ENCODE data around the gene KLK12.
"Not testable (repeated sequence)": the region's sequence is repeated elsewhere in the genome, so short reads cannot be mapped to it uniquely, and the experiment has no call there.

KLK12 gene

GRCh38 chr19:51014242-51014641, 20.6 kb downstream of the KLK12 start:
- DNase-seq = no peak

GRCh38 chr19:51012661-51013190, 22.1 kb downstream of the KLK12 start:
- no peak for DNase-seq

DNA sequence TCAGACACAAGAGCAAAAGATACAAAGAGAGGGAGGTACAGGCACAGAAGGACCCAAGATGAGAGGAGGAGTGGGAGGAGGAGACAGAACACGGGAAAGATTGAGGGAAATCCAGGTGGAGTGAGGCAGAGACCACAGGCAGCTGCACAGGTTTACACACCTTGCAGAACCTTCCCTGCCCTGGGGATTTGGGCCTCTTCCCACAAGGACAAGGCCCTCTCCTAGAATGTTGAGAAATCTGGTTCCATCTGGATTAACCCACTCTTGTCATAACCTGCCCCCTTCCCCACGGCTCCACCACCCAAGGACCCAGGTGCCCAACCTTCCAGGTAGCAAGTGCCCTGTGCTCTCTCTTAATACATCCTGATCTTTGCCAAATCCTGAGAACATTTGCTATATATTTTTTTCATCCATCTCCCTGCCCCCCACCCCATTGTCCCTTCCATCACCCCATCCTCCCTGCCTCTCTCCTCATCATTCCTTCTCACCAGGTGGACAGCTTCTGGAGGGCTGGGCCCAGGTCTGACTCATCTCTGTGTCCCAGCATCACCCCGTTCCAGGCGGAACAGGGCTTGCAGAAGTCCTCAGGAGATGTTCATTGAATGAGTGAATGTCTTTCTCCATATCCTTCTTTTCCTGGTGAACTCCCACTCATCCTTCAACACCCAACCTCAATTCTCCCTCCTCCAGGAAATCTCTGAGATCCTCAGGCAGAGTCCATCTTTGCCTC, 24.6 kb downstream of the KLK12 start:
- DNase-seq = no peak

DNA sequence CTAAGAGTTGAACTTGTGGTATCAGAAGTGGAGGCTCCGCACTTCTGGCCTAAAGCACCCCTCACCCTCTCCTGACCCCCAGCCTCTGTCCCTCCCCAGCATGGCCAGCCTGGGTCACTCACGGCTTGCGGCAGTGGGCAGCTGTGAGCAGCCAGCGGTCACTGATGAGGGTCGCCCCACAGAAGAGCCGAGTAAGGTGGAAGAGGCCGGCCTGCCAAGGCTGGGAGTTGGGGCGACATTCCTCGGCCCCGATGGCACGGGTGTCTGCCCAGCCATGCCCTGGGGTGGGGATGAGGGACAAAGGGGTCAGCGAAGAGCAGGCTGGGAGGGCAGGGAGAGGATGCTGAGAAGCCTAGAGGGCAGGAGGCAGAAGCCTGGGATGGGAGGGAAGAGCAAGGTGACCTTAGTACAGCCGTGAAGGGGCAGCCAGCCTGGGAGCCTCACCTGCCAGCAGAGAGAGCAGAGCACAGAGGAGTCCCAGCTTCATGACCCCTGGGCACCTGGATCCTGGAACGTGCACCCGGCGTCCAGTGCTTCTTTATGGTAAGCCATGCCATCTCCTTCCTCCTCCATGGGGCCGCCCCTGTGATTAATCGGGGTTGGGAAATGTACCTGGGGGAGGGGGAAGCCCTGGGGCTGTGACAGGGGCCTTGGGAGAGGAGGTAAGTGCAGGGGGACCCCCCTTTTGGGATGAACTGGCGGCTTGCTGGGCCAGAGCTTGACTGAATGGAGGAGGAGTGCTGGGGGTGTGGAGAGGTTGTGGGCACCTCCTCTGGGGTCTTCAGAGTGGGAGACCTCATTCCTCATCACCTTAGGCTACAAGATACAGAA, 25.5 kb downstream of the KLK12 start:
- no peak for DNase-seq

DNA sequence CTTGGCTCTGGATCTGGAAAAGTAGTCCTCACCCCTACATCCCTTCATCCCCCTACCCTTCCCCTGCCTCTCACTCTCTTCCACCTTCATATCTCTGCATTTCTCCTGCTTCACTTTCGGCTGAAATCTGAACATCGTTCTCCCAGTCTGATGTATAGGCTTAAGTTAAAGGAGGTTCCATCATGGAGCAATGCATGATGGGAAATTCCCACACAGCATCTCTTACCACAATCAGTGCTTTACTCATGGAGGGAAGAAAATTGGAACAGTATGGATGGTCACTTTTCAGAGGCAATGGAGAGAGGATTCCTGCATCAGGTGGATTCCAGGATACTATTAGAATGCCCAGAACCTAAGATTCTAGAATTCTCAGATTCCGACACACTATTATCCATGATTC, 27.3 kb downstream of the KLK12 start:
- DNase-seq = no peak

- no peak for DNase-seq
Observed at GRCh38 chr19:51006406-51006805, 28.4 kb downstream of the KLK12 start.

GRCh38 chr19:51005248-51005647, 29.6 kb downstream of the KLK12 start:
- no peak for DNase-seq

DNA sequence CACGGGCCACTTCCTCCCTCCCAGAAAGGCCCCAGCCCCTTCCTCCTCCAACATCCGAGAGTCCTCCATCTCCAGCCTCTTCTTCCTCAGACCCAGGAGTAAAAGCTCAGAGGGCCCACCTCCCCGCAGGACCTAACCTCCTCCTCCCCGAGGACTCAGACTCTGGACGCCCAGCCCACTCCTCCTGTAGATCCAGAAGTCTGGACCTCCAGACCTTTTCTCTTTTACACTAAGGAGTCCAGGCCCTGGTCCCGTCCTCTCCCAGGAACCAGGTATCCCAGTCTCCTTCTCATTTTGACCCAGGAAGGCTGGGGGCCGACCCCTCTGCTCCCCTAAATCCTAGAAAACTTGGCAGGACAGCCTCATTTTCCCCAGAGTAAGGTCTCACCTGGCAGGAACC, 31.5 kb downstream of the KLK12 start:
- no peak for DNase-seq

DNA sequence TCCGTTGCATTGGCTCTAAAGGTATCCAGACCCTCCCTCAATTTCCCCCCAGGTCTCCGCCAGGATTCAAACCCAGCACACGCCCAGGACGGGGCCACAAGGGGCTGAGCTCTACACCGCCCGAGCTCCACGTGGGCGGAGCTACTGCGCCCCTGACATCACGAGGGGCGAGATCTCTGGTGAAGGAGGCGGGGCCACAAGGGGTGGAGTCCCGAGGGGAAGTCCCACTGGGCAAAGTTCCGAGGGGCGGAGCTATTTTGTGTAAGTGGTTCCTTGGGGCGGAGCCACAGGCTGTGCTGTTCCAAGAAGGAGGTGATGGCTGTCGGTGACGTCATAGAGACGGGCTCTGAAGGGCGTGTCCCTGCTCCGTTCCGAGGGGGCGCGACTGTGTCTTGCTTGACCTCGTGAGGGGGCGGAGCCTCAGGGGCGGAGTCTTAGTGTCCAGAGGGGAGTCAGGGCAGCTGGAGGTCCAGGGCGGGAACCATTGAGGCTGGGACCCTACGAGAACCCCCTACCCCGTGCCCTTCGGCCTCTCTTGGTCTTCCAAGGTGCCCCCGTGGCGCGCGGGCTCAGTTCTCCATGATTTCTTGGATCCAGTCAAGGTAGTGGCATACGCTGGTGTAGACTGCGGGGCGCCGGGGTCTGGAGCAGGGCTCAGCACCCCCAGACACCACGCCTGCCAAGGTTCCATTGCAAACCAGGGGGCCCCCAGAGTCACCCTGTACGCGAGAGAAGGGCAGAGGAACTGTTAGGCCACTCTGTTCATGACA, 32.1 kb downstream of the KLK12 start:
- DNase-seq = no peak

- no peak for DNase-seq
Observed at GRCh38 chr19:51002089-51002532, 32.7 kb downstream of the KLK12 start.

DNA sequence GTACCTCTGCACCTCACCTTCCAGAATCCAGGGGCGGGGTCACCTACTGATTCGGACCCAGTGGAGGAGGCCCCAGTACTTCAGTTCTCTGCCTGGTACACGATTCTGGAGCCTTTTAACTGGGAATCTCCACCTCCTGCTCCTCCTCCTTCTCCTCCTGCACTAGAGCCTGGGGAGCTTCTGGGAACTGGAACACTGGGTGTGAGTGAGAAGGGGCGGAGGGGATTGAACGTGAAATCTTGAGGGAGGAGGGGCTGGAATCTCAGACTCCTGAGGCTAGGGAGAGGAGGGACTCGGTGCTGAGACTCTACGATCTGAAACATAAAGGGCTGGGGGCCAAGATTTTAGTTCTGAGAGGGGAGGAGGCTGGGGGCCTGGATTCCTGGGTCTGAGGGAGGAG, 33.3 kb downstream of the KLK12 start, which contains the start of gene KLK8:
Gene KLK8 (minus strand): TSS at position 90 of the 400 bp plus-strand sequence. CDS start 437 bp downstream, outside the sequence.
- no peak for DNase-seq

DNA sequence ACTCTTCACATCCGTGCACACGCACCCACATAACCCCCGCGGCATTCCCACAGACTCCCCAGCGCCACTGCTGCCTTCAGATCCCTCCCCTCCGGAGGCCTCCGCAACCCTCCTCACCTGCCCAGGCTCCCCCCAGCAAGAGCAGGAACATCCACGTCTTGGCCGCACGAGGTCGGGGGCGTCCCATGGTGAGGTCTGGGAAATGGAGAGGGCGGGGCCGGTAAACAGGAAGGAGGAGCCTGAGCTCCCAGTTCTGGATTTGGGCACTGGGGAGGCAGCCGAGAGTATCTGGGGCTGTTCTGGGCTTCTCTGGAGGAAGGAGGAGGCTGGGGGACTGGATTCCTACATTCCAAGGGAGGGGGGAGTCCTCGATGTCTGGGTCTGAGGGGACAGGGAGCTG, 33.8 kb downstream of the KLK12 start:
- no peak for DNase-seq

- no peak for DNase-seq
Observed at GRCh38 chr19:51000426-51000825, 34.4 kb downstream of the KLK12 start.

DNA sequence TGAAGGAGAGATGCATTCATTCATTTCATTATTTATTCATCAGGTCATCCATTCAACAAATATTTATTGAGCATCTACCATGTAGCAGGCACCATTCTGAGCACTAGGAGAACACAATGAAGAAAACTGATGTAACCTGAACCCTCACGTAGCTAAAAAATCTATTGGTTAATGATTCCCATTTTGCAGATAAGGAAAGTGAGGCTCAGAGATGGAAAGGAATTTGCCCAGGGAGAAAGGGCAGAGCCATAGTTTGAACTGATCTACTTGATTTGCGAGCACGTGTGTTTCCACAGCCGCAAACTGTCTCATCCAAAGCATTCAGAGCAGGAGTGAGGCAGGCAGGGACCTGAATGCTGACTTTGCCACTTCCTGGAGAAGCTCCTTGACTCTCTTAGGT, 36.1 kb downstream of the KLK12 start:
- DNase-seq = no peak

DNA sequence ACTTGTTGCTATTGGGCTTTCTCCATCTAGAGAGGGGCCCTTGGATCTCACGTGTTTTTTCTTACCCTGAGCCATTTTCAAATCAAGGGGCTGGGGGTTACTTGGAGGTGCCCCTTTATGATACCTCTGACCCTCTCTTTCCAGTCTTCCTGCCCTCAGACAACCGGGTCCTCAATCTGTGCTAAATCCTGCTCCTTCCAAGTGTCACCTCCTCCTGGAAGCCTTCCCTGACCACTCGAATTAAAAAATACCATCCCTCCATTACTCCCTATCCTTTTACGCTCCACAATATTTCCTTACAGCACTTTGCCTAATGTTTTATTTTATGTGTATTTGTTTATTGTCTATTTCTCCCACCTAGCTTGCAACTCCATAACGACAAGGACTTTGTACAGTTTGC, 36.7 kb downstream of the KLK12 start:
- DNase-seq = no peak

GRCh38 chr19:50994129-50994528, 40.7 kb downstream of the KLK12 start:
- no peak for DNase-seq

- DNase-seq = no peak
Observed at GRCh38 chr19:50992666-50993035, 42.2 kb downstream of the KLK12 start.

- not testable (repeated sequence) for DNase-seq
Observed at GRCh38 chr19:50984416-50984815, 50.4 kb downstream of the KLK12 start.

DNA sequence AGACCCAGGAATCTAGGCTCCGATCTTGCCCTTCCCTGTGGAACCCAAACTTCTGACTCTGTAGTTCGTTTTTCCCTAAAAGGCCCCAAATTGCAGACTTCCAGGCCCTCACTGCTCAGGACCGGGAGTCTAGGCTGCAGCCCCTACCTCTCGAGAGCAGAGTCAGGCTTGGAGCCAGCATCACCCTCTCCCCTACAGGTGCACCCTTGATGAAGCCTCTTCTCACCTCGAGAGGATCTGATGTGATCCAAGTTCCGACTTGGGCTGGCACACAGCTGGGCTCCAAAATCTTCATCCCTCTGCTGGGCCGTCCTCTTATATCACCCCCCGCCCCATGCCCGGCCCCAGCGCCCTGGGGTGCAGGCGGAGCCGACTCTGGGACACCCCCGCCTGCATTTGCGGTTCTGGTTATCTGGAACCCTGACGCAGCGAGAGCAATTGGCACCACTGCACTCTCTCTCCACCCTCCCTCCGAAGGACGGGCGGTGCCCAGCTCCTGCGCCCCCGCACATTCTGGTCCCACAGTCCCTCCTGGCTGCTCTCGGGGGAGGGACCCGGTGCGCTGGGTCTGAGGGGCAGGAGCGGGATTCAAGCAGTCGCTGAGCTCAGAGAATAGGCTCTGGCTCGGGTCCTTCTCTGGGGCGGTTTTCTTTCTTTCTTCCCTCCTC, 51.0 kb downstream of the KLK12 start, which contains the start of gene KLK7:
Gene KLK7 (minus strand): TSS at position 293 of the 668 bp plus-strand sequence. CDS start 1,518 bp downstream, outside the sequence.
- DNase-seq = no peak

GRCh38 chr19:50982186-50982585, 52.6 kb downstream of the KLK12 start:
- DNase-seq = no peak

DNA sequence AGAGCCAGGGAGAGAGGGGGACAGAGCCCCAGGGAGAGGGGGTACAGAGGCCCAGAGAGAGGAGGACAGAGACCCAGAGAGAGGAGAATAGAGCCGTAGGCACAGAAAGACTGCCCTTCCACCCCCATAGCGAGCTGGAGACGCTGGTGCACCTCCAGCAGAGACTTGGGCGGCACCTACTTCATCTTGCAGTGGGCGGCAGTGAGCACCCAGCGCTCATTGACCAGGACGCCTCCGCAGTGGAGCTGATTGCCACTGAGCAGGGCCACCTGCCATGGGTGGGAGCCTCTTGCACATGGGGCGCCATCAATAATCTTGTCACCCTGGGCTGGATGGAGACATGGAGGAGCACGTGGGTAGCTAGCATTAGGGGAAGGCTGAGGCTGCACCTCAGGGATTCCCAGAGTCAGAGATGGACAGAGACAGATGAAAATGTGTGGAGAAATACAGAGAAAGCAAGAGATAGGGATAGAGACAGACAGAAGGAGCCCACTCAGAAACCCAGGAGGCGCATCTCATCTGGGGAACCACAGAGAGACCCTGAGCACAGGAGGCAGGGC, 53.1 kb downstream of the KLK12 start:
- DNase-seq = no peak

DNA sequence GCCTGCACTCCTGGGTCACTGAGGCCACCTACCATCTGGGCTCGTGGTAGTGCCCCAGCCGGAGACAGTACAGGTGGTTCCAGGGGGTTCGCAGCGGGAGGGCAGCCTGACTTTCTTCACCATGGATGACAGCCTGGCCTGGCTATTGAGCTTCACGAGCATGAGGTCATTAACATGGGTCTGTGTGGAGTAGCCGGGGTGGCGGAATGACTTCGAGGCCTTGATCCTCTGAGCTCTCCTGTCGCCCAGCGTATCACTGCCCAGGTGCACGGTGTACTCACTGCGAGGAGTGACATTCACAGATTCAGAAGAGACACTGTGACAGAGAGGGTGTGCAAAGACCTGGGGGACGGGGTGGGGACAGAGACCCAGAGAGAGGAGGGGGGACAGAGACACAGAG, 54.6 kb downstream of the KLK12 start:
- no peak for DNase-seq
